SK-N-MC (cell line): ENCODE data around the gene RNF38.

ENCODE experiments used
- DNase-seq: peaks from one replicate; pipeline ENCODE4 v3.0.0-alpha.2; 2011; ENCODE audit warnings: low read depth, low spot score
- H3K27ac ChIP-seq: fragments of 200-600 bp; sonication (generic); 2 replicates; pipeline ENCODE4 v1.5.1; 2016; ENCODE audit warnings: mixed run types
- H3K36me3 ChIP-seq: fragments of 200-600 bp; sonication (generic); 2 replicates; pipeline ENCODE4 v1.6.1; 2017; ENCODE audit warnings: antibody characterized with exemption, low read length, mixed read lengths; ENCODE audit not compliant: insufficient read depth
- H3K4me3 ChIP-seq: fragments of 200-600 bp; sonication (generic); 2 replicates; pipeline ENCODE4 v1.5.1; 2016
- H3K9ac ChIP-seq: fragments of 200-600 bp; sonication (generic); 2 replicates; pipeline ENCODE4 v1.8.0; 2017; ENCODE audit warnings: mixed run types, mixed read lengths; ENCODE audit not compliant: insufficient read length
- H3K9me3 ChIP-seq: fragments of 200-600 bp; sonication (generic); 2 replicates; pipeline ENCODE4 v1.6.1; 2017; ENCODE audit warnings: low read depth, mild to moderate bottlenecking, antibody characterized with exemption, low read length, moderate library complexity, mixed read lengths
- EZH2 ChIP-seq: fragments of 200-600 bp; sonication (generic); IDR thresholded peaks from one replicate; pipeline ENCODE4 v1.6.1; 2017; ENCODE audit warnings: antibody characterized with exemption
- FOXP2 ChIP-seq: optimal IDR thresholded peaks from 2 replicates; pipeline ENCODE3; 2011; ENCODE audit warnings: mild to moderate bottlenecking, moderate library complexity; ENCODE audit not compliant: insufficient read depth; ENCODE audit errors: extremely low read length, control extremely low read depth
- POLR2AphosphoS5 ChIP-seq: IDR thresholded peaks from 2 replicates; pipeline ENCODE4 v1.6.1; 2012; ENCODE audit warnings: mild to moderate bottlenecking, low read depth, low read length, borderline replicate concordance

The RNF38 gene

DNA sequence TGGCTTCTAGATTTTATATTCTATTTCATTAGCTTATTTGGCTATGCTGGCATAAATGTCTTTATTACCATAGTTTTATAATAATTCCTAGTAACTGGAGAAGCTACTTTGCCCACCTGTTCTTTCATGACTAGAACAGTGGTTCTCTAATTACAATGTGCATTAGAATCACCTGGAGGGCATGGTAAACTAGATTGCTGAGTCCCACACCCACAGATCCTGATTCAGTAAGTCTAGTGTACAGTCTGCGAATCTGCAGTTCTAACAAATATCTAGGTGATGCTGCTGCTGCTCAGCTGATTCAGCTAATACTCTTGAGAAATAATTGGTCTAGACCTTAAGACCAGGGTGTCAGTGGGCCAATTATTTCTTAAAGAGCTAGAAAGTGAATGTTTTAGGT is 35.5 kb downstream of the RNF38 start:
- no peak overlapping the region for H3K27ac ChIP-seq
- no peak for DNase-seq
- TF ChIP-seq POLR2AphosphoS5 (no peak), FOXP2 (no peak), EZH2 (no peak)
- H3K9ac ChIP-seq, result no peak overlapping the region
- H3K4me3 ChIP-seq, result no peak overlapping the region
- no peaks in the 10 kb centered on the region for H3K9me3 ChIP-seq
- H3K36me3 ChIP-seq, result peaks cover 47% of the 10 kb centered on the region

DNA sequence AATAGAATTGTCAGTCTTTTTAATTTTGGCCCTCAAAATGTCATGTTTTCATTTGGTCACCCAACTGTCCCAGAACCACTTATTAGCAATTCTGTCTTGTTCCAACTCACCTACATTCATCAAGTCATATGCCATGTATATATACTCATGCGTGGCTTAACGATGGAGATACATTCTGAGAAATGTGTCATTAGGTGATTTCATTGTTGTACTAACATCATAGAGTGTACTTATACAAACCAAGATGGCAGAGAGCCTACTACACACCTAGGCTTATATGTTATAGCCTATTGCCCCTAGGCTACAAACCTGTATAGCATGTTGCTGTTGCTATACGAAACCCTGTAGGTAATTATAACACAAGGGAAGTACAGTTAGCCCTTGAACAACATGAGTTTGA is 36.6 kb downstream of the RNF38 start:
- no peak overlapping the region for H3K27ac ChIP-seq
- H3K4me3 ChIP-seq, result no peak overlapping the region
- H3K36me3 ChIP-seq, result peaks cover 36% of the 10 kb centered on the region
- no peak for DNase-seq
- no peaks in the 10 kb centered on the region for H3K9me3 ChIP-seq
- no peak for TF ChIP-seq POLR2AphosphoS5
- no peak for TF ChIP-seq EZH2
- TF ChIP-seq FOXP2, result no peak
- no peak overlapping the region for H3K9ac ChIP-seq

DNA sequence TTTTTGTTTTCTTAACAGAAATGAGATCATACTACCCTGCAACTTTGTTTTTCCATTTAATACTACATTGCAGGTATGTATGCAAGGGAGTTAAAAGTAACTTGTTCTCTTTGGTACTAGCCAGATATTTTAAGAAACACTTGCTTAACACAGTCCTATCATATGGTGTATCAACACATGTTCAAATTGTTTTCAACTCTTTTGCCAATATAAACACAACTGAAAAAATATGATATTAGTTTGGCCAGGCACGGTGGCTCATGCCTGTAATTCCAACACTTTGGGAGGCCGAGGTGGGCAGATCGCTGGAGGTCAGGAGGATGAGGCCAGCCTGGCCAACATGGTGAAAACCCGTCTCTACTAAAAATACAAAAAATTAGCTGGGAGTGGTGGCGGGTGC is 41.6 kb downstream of the RNF38 start:
- H3K9ac ChIP-seq, result no peak overlapping the region
- no peaks in the 10 kb centered on the region for H3K9me3 ChIP-seq
- H3K27ac ChIP-seq, result no peak overlapping the region
- peaks cover 47% of the 10 kb centered on the region for H3K36me3 ChIP-seq
- H3K4me3 ChIP-seq, result no peak overlapping the region
- no peak for DNase-seq
- TF ChIP-seq EZH2 (no peak), FOXP2 (no peak), POLR2AphosphoS5 (no peak)

DNA sequence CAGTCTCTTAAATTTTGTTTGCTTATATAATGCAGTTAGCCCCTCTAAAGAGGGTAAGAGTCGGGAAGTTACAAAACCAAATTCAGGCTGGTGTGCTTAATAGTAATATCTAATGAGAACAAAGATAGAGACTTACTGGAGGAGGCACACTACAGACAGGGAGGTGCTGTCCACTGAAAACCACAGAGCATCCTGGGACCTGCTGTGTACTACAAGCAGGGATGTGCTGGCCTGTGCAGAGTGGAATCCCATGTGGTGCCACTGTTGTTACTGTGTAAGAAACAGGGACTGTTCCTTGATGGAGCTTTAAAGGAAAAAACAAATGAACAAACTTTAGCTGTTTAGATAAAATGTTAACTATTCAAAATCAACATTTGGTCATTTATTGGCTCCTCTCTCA is 42.4 kb downstream of the RNF38 start:
- H3K9ac ChIP-seq, result no peak overlapping the region
- no peak overlapping the region for H3K27ac ChIP-seq
- TF ChIP-seq FOXP2 (no peak), POLR2AphosphoS5 (no peak), EZH2 (no peak)

DNA sequence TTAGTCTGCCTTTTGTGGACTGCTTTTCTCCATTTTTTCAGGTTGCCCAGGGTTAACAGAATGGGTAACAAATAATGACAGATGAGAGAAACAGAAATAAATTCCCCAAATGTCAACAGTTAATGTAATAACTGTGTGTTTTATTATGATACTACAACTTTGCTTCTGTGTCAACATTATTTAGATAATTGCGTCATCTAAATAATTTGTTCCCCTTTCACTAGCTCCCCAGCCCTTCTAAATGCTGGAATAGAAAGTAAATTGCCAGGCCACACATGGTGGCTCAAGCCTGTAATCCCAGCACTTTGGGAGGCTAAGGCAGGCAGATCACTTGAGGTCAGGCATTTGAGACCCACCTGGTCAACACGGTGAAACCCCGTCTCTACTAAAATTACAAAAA is 53.5 kb downstream of the RNF38 start:
- H3K9ac ChIP-seq, result no peak overlapping the region
- H3K4me3 ChIP-seq, result no peak overlapping the region
- H3K9me3 ChIP-seq, result no peaks in the 10 kb centered on the region
- no peak for DNase-seq
- TF ChIP-seq EZH2, result no peak
- no peak for TF ChIP-seq POLR2AphosphoS5
- TF ChIP-seq FOXP2, result no peak
- peaks cover 72% of the 10 kb centered on the region for H3K36me3 ChIP-seq
- no peak overlapping the region for H3K27ac ChIP-seq

More for the DNA sequence above, 42.4 kb downstream of the RNF38 start:
- peaks cover 47% of the 10 kb centered on the region for H3K36me3 ChIP-seq
- H3K9me3 ChIP-seq, result no peaks in the 10 kb centered on the region
- no peak for DNase-seq
- no peak overlapping the region for H3K4me3 ChIP-seq

DNA sequence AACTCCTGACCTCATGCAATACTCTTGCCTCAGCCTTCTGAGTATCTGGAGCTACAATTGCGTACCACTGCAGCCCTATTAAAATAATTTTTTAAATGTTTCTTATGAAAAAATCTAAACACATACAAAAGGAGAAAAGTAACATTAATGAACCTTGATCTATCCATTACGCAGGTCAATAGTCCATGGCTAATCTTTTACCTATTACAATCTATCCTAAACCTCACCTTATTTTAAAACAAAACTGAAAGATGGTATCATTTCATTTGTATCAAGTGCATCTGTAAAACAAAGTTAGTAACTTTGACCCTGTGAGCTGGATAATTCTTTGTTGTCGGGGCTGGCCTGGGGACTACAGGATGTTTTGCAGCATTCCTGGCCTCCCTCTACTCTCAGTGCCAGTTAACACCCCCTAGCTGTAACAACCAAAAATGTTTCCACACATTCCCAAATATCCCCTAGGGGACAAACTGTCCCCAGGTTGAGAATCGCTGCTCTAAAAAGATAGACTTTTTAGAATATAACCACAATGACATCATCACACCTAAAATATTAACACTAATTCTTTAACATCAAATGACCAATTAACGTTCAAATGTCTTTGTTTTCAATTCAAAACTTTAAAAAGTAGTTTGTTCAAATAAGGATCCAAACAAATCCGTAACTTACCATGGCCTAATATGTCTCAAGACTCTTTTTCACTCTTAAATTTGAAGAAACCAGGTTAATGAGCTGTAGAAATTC is 54.8 kb downstream of the RNF38 start:
- no peak for TF ChIP-seq EZH2
- no peaks in the 10 kb centered on the region for H3K9me3 ChIP-seq
- peaks cover 66% of the 10 kb centered on the region for H3K36me3 ChIP-seq
- no peak overlapping the region for H3K4me3 ChIP-seq
- no peak overlapping the region for H3K9ac ChIP-seq
- no peak for DNase-seq
- no peak overlapping the region for H3K27ac ChIP-seq

DNA sequence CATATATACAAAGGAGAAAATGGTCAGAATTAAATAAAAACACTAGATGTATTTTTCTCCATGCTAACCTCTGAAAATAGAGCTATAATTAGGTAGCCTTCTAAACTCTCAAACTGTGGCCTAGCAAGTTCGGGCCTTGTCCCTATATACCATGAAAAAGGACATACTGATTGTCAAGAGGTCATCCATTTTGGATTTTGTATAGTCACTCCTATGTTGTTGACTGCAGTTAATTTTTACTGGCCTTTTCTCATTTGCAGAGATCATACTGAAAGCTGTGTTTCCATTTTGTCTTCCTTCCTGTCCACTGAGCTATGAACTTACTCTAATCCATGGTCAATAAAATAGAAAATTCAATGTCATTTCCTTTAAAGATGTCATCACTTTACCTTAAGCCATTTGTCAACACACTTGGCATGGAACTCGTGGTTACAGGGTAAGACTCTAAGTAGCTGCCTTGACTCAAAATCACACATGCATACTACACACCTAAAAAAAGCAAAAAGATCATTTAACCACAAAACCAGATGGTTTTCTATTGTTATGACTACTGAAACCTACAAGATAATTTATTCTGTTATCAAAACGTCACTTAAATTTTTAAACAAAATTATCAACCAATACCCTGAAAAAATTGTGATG is 58.0 kb downstream of the RNF38 start:
- Histone ChIP-seq H3K27ac (no peak overlapping the region), H3K9me3 (no peaks in the 10 kb centered on the region), H3K4me3 (no peak overlapping the region), H3K9ac (no peak overlapping the region), H3K36me3 (peaks cover 64% of the 10 kb centered on the region)
- DNase-seq, result no peak
- TF ChIP-seq EZH2 (no peak), FOXP2 (no peak), POLR2AphosphoS5 (no peak)

DNA sequence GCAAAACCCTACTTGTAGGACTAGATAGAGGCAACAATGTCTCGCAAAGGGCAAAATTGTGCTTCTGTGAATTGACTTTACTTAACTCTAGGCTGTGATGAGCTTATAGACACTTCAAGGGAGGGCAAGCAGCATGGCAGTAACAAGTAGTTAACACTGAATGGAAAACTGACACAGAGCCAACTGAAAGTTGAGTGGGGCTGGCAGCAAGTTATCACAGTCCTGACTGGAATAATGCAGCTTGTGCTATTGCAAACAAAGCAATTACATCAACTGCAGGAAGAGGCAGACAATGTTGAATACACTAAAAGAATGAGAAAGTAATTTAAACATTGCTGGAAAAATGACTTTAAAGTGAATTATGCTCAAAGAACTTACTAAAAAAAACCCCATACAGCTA is 62.2 kb downstream of the RNF38 start:
- Histone ChIP-seq H3K27ac (no peak overlapping the region), H3K9me3 (no peaks in the 10 kb centered on the region), H3K36me3 (peaks cover 55% of the 10 kb centered on the region), H3K4me3 (no peak overlapping the region), H3K9ac (no peak overlapping the region)
- no peak for DNase-seq
- no peak for TF ChIP-seq EZH2

DNA sequence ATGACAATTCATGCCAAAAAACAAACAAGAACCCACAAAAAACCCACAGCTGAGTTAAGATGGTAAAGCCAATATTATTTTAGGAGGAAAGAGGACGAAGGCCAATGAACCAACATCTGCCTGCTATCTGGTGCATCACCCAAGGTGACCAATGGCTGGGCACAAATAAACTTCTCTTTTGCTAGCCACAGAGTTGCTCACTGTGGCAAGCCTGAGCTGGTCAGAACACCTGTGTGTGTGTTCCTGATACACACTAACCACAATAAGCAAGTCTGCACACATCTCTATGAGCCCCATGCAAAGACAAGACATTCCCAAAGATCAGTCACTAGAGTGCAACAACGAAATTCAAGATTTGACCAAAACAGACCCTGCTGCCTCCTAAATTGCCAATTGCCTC is 63.1 kb downstream of the RNF38 start:
- H3K36me3 ChIP-seq, result peaks cover 47% of the 10 kb centered on the region

More for the DNA sequence above, 63.1 kb downstream of the RNF38 start:
- no peak overlapping the region for H3K4me3 ChIP-seq
- no peaks in the 10 kb centered on the region for H3K9me3 ChIP-seq
- TF ChIP-seq FOXP2, result no peak
- TF ChIP-seq POLR2AphosphoS5, result no peak
- no peak for TF ChIP-seq EZH2
- H3K9ac ChIP-seq, result no peak overlapping the region
- no peak for DNase-seq
- H3K27ac ChIP-seq, result no peak overlapping the region
